GM12801 (cell line): ENCODE measurements around the gene CXCL1.

Experiments
- TF ChIP-seq, protein P1 (sequence below): IDR thresholded peaks from one replicate; pipeline ENCODE4 v1.5.1; 2011; ENCODE audit warnings: control low read depth; ENCODE audit not compliant: insufficient read length; ENCODE audit errors: extremely low read depth

The CXCL1 gene

DNA sequence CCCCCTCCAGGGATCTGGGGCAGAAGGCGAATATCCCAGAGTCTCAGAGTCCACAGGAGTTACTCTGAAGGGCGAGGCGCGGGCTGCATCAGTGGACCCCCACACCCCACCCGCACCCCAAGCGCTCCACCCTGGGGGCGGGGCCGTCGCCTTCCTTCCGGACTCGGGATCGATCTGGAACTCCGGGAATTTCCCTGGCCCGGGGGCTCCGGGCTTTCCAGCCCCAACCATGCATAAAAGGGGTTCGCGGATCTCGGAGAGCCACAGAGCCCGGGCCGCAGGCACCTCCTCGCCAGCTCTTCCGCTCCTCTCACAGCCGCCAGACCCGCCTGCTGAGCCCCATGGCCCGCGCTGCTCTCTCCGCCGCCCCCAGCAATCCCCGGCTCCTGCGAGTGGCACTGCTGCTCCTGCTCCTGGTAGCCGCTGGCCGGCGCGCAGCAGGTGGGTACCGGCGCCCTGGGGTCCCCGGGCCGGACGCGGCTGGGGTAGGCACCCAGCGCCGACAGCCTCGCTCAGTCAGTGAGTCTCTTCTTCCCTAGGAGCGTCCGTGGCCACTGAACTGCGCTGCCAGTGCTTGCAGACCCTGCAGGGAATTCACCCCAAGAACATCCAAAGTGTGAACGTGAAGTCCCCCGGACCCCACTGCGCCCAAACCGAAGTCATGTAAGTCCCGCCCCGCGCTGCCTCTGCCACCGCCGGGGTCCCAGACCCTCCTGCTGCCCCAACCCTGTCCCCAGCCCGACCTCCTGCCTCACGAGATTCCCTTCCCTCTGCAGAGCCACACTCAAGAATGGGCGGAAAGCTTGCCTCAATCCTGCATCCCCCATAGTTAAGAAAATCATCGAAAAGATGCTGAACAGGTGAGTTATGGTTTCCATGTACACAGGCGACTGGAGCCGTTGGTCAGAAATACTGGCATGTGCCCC lies at the start of gene CXCL1:
TSS of gene CXCL1 (plus strand) at position 264 of the 926 bp plus-strand sequence. CDS start at position 342, 78 bp downstream.
- TF ChIP-seq, protein P1, sequence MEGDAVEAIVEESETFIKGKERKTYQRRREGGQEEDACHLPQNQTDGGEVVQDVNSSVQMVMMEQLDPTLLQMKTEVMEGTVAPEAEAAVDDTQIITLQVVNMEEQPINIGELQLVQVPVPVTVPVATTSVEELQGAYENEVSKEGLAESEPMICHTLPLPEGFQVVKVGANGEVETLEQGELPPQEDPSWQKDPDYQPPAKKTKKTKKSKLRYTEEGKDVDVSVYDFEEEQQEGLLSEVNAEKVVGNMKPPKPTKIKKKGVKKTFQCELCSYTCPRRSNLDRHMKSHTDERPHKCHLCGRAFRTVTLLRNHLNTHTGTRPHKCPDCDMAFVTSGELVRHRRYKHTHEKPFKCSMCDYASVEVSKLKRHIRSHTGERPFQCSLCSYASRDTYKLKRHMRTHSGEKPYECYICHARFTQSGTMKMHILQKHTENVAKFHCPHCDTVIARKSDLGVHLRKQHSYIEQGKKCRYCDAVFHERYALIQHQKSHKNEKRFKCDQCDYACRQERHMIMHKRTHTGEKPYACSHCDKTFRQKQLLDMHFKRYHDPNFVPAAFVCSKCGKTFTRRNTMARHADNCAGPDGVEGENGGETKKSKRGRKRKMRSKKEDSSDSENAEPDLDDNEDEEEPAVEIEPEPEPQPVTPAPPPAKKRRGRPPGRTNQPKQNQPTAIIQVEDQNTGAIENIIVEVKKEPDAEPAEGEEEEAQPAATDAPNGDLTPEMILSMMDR = no peak

DNA sequence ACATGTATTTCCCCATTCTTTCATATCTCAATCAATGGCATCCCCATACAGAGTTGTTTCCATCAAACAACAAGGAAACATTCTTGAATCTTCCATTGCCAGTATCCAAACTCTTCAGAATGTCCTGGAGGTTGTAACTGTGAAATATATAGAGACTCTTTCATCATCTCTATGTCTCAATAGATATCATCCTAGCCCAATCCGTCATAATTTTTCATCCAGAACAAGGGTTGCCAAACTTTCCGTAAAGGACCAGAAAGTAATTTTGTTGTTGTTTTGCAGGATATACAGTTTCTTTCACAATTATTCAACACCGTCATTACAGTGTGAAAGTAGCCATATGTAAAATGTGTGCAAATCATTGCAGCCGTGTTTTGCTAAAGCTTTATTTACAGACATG lies 47.9 kb upstream of the CXCL1 start:
- TF ChIP-seq, protein P1 = no peak

DNA sequence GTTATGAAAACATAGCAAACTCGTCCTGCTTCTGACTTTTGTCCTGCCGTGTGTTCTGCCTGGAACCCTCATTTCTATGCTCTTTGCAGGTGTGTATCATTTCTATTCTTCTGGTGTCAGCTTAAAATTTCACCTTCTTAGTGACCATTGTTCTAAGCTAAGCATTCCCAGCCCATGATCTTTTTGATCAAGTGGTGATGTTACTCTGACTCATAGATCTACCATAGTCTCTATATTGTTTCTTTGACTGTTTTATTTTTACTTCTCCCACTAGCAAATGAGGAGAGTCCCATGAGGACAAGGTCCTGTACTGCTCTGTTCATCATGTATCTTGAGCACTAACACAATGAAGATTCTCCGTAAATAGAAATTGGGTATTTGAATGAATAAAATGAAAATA lies 46.8 kb upstream of the CXCL1 start:
- TF ChIP-seq, protein P1 = no peak

DNA sequence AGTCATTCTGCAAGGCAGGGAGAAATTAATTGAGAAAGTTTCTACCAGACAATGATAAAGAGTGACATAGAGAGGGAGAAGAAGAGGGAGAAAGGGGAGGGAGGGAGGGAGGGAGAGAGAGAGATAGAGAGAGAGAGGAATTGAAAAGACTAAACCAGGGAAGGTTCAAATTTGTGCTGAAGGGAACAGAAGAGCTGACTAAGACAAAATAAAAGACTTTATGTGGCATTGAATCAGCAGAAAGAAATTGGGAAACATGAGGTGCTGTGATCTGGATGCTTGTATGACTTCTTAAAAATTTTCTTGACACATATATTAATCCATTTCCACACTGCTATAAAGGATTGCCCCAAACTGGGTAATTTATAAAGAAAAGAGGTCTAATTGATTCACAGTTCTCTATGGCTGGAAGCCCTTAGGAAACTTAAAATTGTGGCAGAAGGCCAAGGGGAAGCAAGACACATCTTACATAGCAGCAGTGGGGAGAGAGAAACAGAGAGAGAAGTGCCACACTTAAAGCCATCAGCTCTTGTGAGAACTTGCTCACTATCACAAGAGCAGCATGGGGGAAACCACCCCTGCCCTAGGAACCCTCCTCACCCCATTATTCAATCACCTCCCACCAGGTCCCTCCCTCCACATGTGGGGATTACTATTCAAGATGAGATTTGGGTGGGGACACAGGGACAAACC lies 46.2 kb upstream of the CXCL1 start:
- TF ChIP-seq, protein P1 = no peak

DNA sequence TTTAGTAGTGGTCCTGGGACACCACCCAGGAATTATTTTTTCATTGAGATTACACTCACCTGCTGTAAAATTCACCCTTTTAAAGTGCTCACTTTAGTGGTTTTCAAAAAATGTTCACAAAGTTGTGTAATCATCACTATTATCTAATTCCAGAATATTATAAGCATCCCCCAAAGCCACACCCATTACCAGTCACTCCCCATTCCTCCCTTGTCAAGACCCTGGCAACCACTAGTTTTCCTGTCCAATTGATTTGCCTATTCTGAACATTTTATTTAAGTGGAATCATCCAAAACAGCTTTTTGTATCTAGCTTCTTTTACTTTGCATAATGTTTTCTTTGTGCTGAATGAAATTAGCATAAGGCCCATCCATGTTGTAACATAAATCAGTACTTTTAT lies 45.4 kb upstream of the CXCL1 start:
- TF ChIP-seq, protein P1 = no peak

DNA sequence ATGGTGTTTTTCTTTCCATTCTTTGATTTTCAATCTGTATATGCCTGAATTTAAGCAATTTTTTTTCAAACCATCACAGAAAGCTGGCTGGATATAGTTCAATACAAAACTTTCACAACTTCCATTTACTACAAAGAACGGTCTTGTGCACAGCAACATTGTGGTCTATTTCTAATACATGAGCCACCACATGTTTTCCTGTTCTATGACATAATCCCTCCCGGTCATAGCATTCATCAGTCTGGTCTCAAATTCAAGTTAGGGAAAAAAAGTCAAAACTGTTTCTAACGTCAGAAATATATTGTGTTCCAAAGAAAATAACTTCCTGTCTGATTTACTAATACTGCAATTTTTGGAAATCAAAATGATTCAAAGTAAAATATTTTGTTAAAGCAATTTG lies 40.2 kb upstream of the CXCL1 start:
- TF ChIP-seq, protein P1 = no peak

DNA sequence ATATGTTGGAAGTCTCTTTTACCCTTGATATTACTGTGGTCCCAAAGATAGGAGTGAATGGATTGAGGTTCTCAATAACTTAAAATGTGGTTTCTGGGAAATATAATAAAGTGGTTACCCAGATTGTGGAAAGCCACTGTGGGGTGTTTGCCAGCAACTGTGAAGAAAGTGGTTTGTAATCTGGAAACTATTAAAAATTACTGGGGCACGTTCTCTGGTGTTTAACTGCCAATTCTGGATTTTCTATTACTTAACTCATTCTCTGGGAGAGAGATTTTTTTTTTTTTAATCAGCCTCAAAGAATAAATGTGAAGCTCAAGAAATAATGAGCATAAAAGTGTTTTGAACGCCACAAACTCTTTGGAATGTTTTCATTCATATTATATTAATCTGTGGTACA lies 37.6 kb upstream of the CXCL1 start:
- TF ChIP-seq, protein P1 = no peak
